IgD-negative memory B cell (primary cell): ENCODE measurements around the gene IFIT2. TPM values are rescaled to one million over a fixed set of nuclear protein-coding genes. Genes with fewer than 3 reads are reported as not detected.
"Not testable (repeated sequence)": the region's sequence is repeated elsewhere in the genome, so short reads cannot be mapped to it uniquely, and the experiment has no call there.

Source experiments
- H3K27ac Mint-ChIP-seq, 3 donors: one replicate each; pipeline ENCODE4 v1.8.0; 2020 to 2022; ENCODE audit warnings: mild to moderate bottlenecking in 3 of 3, mixed read lengths in 3 of 3, moderate library complexity in 1 of 3
- H3K27me3 Mint-ChIP-seq: one replicate; pipeline ENCODE4 v1.8.0; 2021; ENCODE audit warnings: mixed read lengths
- H3K36me3 Mint-ChIP-seq: one replicate; pipeline ENCODE4 v1.8.0; 2020; ENCODE audit warnings: mild to moderate bottlenecking, mixed read lengths
- H3K4me1 Mint-ChIP-seq, 3 donors: one replicate each; pipeline ENCODE4 v1.8.0; 2020 to 2022; ENCODE audit warnings: mixed read lengths in 3 of 3, mild to moderate bottlenecking in 1 of 3
- H3K4me3 Mint-ChIP-seq, 4 donors: one replicate each; pipeline ENCODE4 v1.8.0; 2020 to 2022; ENCODE audit warnings: mild to moderate bottlenecking in 4 of 4, mixed read lengths in 4 of 4, moderate library complexity in 3 of 4
- H3K9me3 Mint-ChIP-seq, 3 donors: one replicate each; pipeline ENCODE4 v1.8.0; 2020 to 2021; ENCODE audit warnings: mixed read lengths in 3 of 3, mild to moderate bottlenecking in 1 of 3
- polyA plus RNA-seq: library from polyadenylated mRNA; unstranded; fragments of 300-500 nt; fragmentation: Illumina TruSeq; gene quantifications from one replicate; pipeline ENCODE4 v1.2.3, GENCODE V29; 2021

The IFIT2 gene
- polyA plus RNA-seq, 1 donor from 2014 or later: 13.6 TPM

DNA sequence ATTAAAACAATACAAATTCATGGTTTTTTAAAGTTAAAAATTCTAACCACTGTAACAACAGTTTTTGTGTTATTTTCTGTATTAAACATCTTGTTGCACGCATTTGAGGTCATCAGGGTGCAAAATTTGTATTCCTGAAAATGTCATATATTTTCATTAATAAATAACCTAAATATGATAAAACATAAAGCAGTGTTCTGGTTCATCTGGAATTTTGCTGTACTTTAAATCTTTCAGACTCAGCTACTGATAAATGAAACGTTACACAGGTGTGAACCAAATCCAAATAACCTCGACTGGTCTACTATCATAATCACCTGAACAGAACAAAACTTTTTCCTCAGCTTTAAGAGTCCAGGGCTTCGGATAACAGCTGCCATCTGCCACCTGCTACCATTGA, 6.9 kb downstream of the IFIT2 start:
- peaks cover 26% of the 10 kb centered on the region for H3K36me3 Mint-ChIP-seq
- H3K27me3 Mint-ChIP-seq: no peaks in the 10 kb centered on the region
- H3K4me3 Mint-ChIP-seq: no peak overlapping the region
- no peaks in the 10 kb centered on the region for H3K9me3 Mint-ChIP-seq
- peaks cover 12 to 18% (median 12%) of the 10 kb centered on the region in 3 donors for H3K4me1 Mint-ChIP-seq
- no peak overlapping the region for H3K27ac Mint-ChIP-seq

- H3K9me3 Mint-ChIP-seq: no peaks in the 10 kb centered on the region
- H3K36me3 Mint-ChIP-seq: peaks cover 26% of the 10 kb centered on the region
Measured at GRCh38 chr10:89309156-89310055, 7.6 kb downstream of the IFIT2 start.

DNA sequence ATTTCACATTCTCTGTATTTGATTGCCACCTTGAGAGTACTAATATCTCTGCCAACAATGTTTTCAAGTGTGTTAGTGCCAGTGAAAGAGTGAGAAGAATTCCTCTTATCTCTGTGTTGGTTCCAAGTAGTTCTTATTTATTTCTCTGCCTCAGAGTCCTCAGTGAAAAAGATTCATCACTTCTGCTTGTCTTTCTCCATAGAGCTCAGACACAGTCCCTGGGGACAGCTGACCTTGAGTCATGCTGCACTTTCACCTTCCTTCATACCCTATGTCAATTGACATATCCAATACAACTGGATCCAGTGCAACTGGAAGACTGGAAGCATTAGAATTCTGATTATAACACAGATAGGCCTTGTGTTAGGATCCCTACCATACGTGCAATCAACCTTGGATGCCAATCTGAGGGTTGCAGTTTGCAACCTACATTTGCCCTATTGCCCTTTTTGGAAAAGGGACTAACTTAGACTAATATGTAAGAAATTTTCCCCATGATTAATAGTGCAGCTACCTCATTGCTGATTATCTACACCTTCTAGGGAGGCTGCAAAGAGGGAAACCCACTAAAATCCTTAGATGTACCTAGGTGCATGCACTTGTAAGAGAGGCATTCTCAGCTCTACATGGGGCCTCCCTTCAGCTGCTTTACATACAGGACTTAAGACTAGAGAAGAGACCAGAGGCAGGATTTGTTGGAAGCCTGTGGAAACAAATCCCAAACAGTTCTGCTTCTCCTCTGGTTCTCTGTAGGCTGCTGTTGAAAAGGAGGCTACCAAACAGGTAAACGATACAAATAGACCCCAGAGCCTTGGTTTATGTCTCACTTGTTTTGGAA, 8.4 kb downstream of the IFIT2 start:
- Mint-ChIP-seq H3K27ac (peak overlapping the region in 1 of 3 donors; percentile 69), H3K4me1 (peaks cover 5 to 10% (median 7%) of the 10 kb centered on the region in 3 donors), H3K9me3 (no peaks in the 10 kb centered on the region), H3K4me3 (no peak overlapping the region), H3K36me3 (peaks cover 26% of the 10 kb centered on the region), H3K27me3 (no peaks in the 10 kb centered on the region)

More at GRCh38 chr10:89309156-89310055, 7.6 kb downstream of the IFIT2 start:
- no peak overlapping the region for H3K27ac Mint-ChIP-seq
- H3K4me1 Mint-ChIP-seq: peaks cover 6 to 11% (median 7%) of the 10 kb centered on the region in 3 donors
- H3K27me3 Mint-ChIP-seq: no peaks in the 10 kb centered on the region
- H3K4me3 Mint-ChIP-seq: no peak overlapping the region

DNA sequence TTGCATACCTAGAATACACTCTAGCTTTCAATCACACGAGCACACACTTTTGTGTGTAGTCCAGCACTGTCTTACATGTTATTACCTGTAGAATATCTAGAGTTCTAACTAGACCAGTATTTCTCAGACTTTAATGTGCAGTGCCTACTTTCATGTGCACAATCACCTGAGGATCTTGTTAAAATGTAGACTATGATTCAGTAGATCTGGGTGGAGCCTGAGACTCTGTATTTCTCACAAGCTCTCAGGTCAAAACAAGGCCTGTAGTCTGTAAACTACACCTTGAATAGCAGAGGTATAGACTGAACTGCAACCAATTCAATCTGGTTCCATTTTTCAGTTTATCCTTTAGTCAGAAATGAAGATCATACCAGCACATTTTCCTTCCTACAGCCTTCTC, 11.1 kb downstream of the IFIT2 start:
- Mint-ChIP-seq H3K27me3 (no peaks in the 10 kb centered on the region), H3K4me1 (peaks cover 3 to 5% (median 3%) of the 10 kb centered on the region in 3 donors), H3K27ac (no peak overlapping the region), H3K9me3 (peaks cover 0 to 4% (median under 1%) of the 10 kb centered on the region in 3 donors), H3K36me3 (peaks cover 10% of the 10 kb centered on the region), H3K4me3 (no peak overlapping the region)

DNA sequence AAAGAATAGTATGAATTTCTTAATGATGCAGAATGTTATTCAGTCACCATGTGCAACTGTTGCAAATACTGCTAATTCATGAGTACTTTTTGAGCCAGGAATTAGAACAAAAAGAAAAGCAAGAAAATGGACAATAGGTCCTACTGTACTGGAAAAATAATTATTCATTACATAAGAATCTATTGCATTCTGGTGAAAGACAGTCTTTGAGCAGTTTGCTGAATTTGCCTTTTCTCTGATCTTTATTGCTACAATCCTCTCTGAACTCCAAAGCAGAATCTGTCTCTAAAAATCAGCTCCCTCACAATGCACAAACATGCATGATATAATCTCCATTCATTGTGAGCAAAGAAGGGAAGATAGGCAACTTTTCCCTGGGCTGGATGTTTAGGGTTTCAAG, 12.8 kb downstream of the IFIT2 start:
- H3K27ac Mint-ChIP-seq: no peak overlapping the region
- no peak overlapping the region for H3K4me3 Mint-ChIP-seq
- H3K9me3 Mint-ChIP-seq: peaks cover 0 to 8% (median 4%) of the 10 kb centered on the region in 3 donors
- H3K36me3 Mint-ChIP-seq: peaks cover 6% of the 10 kb centered on the region
- H3K4me1 Mint-ChIP-seq: peaks cover 3 to 5% (median 3%) of the 10 kb centered on the region in 3 donors
- no peaks in the 10 kb centered on the region for H3K27me3 Mint-ChIP-seq

DNA sequence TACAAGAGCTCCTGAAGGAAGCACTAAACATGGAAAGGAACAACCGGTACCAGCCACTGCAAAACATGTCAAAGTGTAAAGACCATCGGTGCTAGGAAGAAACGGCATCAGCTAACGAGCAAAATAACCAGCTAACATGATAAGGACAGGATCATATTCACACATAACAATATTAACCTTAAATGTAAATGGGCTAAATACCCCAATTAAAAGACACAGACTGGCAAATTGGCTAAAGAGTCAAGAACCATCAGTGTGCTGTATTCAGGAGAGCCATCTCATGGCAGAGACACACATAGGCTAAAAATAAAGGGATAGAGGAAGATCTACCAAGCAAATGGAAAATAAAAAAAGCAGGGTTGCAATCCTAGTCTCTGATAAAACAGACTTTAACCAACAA, 16.2 kb downstream of the IFIT2 start:
- H3K27me3 Mint-ChIP-seq: not testable (repeated sequence)

DNA sequence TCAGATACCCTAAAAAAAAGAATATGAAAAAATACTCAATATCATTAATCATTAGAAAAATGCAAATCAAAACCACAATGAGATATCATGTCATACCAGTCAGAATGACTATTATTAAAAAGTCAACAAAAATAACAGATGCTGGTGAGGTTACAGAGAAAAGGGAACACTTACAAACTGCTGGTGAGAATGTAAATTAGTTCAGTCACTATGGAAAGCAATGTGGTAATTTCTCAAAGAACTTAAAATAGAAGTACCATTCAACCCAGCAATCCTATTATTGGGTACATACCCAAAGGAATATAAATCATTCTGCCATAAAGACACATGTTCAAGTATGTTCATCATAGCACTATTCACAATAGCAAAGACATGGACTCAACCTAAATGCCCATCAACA, 23.2 kb downstream of the IFIT2 start:
- not testable (repeated sequence) for H3K9me3 Mint-ChIP-seq, H3K27ac Mint-ChIP-seq, H3K36me3 Mint-ChIP-seq, H3K27me3 Mint-ChIP-seq
- H3K4me1 Mint-ChIP-seq: peaks cover 18 to 33% (median 21%) of the 10 kb centered on the region in 3 donors
- H3K4me3 Mint-ChIP-seq: peak overlapping the region in 1 of 4 donors; percentile 26

More for the DNA sequence above, 16.2 kb downstream of the IFIT2 start:
- not testable (repeated sequence) for H3K27ac Mint-ChIP-seq, H3K4me3 Mint-ChIP-seq, H3K4me1 Mint-ChIP-seq, H3K9me3 Mint-ChIP-seq, H3K36me3 Mint-ChIP-seq

GRCh38 chr10:89325856-89326255, 24.0 kb downstream of the IFIT2 start:
- H3K4me1 Mint-ChIP-seq: peaks cover 21 to 33% (median 21%) of the 10 kb centered on the region in 3 donors
- peak overlapping the region in 1 of 3 donors; percentile 21 for H3K27ac Mint-ChIP-seq
- H3K27me3 Mint-ChIP-seq, H3K9me3 Mint-ChIP-seq, H3K36me3 Mint-ChIP-seq: not testable (repeated sequence)
- H3K4me3 Mint-ChIP-seq: peak overlapping the region in 2 of 4 donors; percentile 32 to 60

GRCh38 chr10:89327803-89328441, 26.1 kb downstream of the IFIT2 start, which contains the start of gene IFIT3:
TSS of gene IFIT3 (plus strand) at chr10:89327997. CDS start at chr10:89328074, 77 bp downstream.
- H3K4me3 Mint-ChIP-seq: peak within 1 kb of the TSS; percentile 84 to 97 (median 90)
- peaks cover 27 to 42% (median 29%) of the 10 kb centered on the region in 3 donors for H3K4me1 Mint-ChIP-seq
- peak within 1 kb of the TSS; percentile 36 to 84 (median 64) for H3K27ac Mint-ChIP-seq
- no peaks in the 10 kb centered on the region for H3K9me3 Mint-ChIP-seq
- H3K36me3 Mint-ChIP-seq: no peaks in the 10 kb centered on the region
- H3K27me3 Mint-ChIP-seq: no peaks in the 10 kb centered on the region

DNA sequence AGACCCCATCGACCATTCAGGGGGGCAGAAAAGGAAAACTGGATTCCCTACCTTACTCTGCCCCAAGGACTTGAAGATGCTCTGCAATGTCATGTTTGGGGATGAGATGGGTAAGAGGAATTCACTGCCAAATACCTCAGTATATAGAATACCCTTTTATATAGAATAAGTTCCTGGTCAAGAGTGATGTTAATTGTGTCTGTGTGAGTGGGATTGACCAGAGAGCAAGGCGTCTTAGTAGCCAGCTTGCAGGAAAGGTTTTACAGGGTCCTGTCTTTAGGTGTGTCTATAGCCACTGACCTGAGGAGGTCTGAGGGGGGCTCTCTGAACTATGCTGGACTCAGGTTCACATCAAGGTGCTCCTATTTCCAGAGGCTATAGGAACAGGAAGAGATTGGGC, 27.3 kb downstream of the IFIT2 start:
- no peaks in the 10 kb centered on the region for H3K27me3 Mint-ChIP-seq
- H3K27ac Mint-ChIP-seq: peak overlapping the region in 2 of 3 donors; percentile 36 to 39
- H3K4me1 Mint-ChIP-seq: peaks cover 39 to 49% (median 40%) of the 10 kb centered on the region in 3 donors
- no peaks in the 10 kb centered on the region for H3K36me3 Mint-ChIP-seq
- H3K9me3 Mint-ChIP-seq: no peaks in the 10 kb centered on the region
- H3K4me3 Mint-ChIP-seq: peak overlapping the region in 3 of 4 donors; percentile 3 to 84 (median 69)

DNA sequence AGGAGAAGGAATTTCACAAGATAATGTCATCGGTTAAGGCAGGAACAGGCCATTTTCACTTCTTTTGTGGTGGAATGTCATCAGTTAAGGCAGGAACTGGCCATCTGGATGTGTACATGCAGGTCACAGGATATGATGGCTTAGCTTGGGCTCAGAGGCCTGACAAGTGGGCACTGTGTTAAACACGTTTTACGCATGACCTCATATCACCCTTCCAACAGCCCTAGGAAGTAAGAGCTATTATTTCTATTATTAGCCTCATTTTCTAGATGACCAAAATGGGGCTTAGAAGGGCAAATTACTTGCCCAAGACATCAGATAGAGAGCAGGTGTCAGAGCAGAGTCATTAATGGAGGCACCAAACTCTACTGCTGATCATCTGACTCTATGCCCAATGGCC, 28.2 kb downstream of the IFIT2 start:
- not testable (repeated sequence) for H3K36me3 Mint-ChIP-seq, H3K27me3 Mint-ChIP-seq, H3K9me3 Mint-ChIP-seq
- H3K27ac Mint-ChIP-seq: peak overlapping the region; percentile 80 to 93 (median 80)
- peak overlapping the region in 1 of 4 donors; percentile 60 for H3K4me3 Mint-ChIP-seq
- H3K4me1 Mint-ChIP-seq: peaks cover 39 to 51% (median 43%) of the 10 kb centered on the region in 3 donors

DNA sequence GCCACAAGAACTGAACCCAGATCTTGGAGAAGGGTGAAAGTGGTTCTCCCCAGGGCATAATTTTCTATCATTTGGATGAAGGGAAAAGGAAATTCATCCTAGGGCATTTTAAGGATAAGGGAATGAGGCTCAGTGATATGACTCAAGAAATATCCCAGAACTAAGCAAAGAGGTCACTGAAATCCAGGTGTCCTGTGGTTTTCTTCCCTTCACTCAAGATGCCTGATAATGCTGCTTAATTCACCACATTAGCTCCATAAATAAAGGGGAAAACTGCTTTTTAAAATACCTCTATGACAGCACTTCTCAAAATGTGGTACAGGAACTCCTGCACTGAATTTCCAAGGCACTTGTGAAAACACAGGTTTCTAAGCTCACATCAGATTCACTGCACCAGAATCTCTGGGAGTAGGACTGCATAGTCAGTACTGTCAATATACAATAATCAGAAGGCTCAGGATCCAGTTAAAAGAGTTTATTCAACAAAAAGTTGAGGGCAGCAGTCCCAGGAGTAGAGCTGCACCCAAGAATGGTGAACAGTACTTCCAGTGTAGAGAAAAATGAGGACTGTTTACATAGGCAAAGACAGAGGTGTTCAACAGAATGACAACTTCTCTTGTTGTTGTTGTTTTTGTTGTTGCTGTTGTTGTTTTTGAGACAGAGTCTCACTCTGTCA, 28.8 kb downstream of the IFIT2 start:
- H3K4me3 Mint-ChIP-seq: peak overlapping the region in 2 of 4 donors; percentile 37 to 60
- H3K36me3 Mint-ChIP-seq: no peaks in the 10 kb centered on the region
- H3K4me1 Mint-ChIP-seq: peaks cover 41 to 51% (median 44%) of the 10 kb centered on the region in 3 donors
- H3K27ac Mint-ChIP-seq: peak overlapping the region; percentile 80 to 93 (median 80)
- no peaks in the 10 kb centered on the region for H3K9me3 Mint-ChIP-seq
- H3K27me3 Mint-ChIP-seq: no peaks in the 10 kb centered on the region

DNA sequence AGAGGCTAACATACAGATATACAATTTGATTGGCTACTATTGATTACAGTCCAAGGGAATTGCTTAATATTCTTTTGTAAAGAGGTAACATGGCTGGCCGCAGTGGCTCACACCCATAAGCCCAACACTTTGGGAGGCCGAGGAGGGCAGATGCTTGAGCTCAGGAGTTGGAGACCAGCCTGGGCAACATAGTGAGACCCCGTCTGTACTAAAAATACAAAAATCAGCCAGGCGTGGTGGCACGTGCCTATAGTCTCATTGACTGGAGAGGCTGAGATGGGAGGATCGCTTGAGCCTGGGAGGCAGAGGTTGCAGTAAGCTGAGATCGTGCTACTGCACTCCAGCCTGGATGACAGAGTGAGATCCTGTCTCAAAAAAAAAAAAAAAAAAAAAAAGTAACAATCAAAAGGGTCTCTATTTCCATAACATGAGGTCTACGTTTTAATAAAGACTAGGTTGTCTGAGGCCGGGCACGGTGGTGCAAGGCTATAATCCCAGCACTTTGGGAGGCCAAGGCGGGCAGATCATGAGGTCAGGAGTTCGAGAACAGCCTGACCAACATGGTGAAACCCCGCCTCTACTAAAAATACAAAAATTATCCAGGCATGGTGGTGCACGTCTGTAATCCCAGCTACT, 29.8 kb downstream of the IFIT2 start:
- not testable (repeated sequence) for H3K9me3 Mint-ChIP-seq, H3K27me3 Mint-ChIP-seq, H3K36me3 Mint-ChIP-seq
- peak overlapping the region; percentile 81 to 93 (median 82) for H3K4me3 Mint-ChIP-seq
- peak overlapping the region; percentile 80 to 97 (median 93) for H3K27ac Mint-ChIP-seq
- H3K4me1 Mint-ChIP-seq: peaks cover 41 to 45% (median 41%) of the 10 kb centered on the region in 3 donors
